Motor neuron (in vitro differentiated cells): ENCODE data around the gene NHS. TPM values are rescaled to one million over a fixed set of nuclear protein-coding genes. Genes with fewer than 3 reads are reported as not detected.
A peak's percentile ranks its signal among the peaks of the same experiment; 100 is the strongest.

Source experiments
- ATAC-seq, 8 experiments: fragments of 200-7000 bp; cut with Tn5 transposase; replicated peaks in 6 of 8; 2 replicates each; pipeline ENCODE4 v1.8.0; 2021; ENCODE audit warnings: mild to moderate bottlenecking in 8 of 8, moderate library complexity in 8 of 8
- H3K27ac ChIP-seq, 2 donors: fragments of 250-450 bp; sonication (Bioruptor Pico); 2 replicates each; pipeline ENCODE4 v1.9.0; 2021; ENCODE audit warnings: antibody characterized with exemption in 2 of 2, mild to moderate bottlenecking in 2 of 2, moderate library complexity in 1 of 2
- H3K4me1 ChIP-seq, 2 donors: fragments of 250-450 bp; sonication (Bioruptor Pico); replicated peaks in 1 of 2; 2 replicates each; pipeline ENCODE4 v1.6.1; 2021; ENCODE audit warnings: antibody characterized with exemption in 2 of 2, mild to moderate bottlenecking in 2 of 2, moderate library complexity in 1 of 2
- H3K4me3 ChIP-seq, 5 donors: fragments of 250-450 bp; sonication (Bioruptor Pico); 2 replicates each; pipeline ENCODE4 v1.9.0; 2021; ENCODE audit warnings: antibody characterized with exemption in 5 of 5, mild to moderate bottlenecking in 5 of 5, moderate library complexity in 4 of 5
- WGBS, 10 experiments: fragments of 450-650 bp; shearing (Covaris generic); methylation state at CpG; one replicate each; pipeline ENCODE4 v1.0.0; 2022; 5-methylcytosine and 5-hydroxymethylcytosine counted together
- in situ Hi-C, 9 experiments: fragments of 400-800 bp; cut with MboI; loops; one replicate each; pipeline ENCODE4 v1.15.0; 2021; ENCODE audit warnings: low sequenced_read_pairs in 9 of 9, low pct_unique_long_range_greater_than_20kb in 2 of 9; ENCODE audit not compliant: unreplicated experiment in 9 of 9
- total RNA-seq, 8 experiments: library from RNA; unstranded; fragments of 300-600 nt; gene quantifications; 2 replicates each; pipeline versions ENCODE4 v1.2.3 to v1.2.4, GENCODE V29; 2022

NHS gene
- total RNA-seq, 8 experiments from 2014 or later: 0.21 to 19.5 (median 7.0) TPM

- Histone ChIP-seq H3K4me3 (no peak overlapping the region), H3K27ac (no peak overlapping the region), H3K4me1 (peaks cover 0 to 4% of the 10 kb centered on the region in 2 donors)
- ATAC-seq: peak in 2 of 8 experiments; percentile 17 to 39
- in situ Hi-C loops: no loop called here
- 0 to 67% (median 20%) methylated on average over 1 of the region's 1 CpG; no CpG with 5 or more reads in 5 of the 10 experiments for WGBS, 10 experiments
Measured at GRCh38 chrX:17459661-17460060, 84.7 kb downstream of the NHS start.

- in situ Hi-C loops: no loop called here
- Histone ChIP-seq H3K4me1 (no peaks in the 10 kb centered on the region), H3K4me3 (no peak overlapping the region), H3K27ac (no peak overlapping the region)
- 31 to 80% (median 40%) methylated on average over 1 of the region's 1 CpG; no CpG with 5 or more reads in 7 of the 10 experiments for WGBS, 10 experiments
- no peak for ATAC-seq
Measured at GRCh38 chrX:17462881-17463280, 87.9 kb downstream of the NHS start.

- Histone ChIP-seq H3K4me3 (no peak overlapping the region), H3K27ac (no peak overlapping the region), H3K4me1 (no peaks in the 10 kb centered on the region)
- peak in 1 of 8 experiments; percentile 15 for ATAC-seq
- in situ Hi-C loops: no loop called here
Measured at GRCh38 chrX:17464194-17464593, 89.2 kb downstream of the NHS start.

GRCh38 chrX:17465201-17465600 is 90.2 kb downstream of the NHS start:
- H3K27ac ChIP-seq: no peak overlapping the region
- no peak overlapping the region for H3K4me3 ChIP-seq
- H3K4me1 ChIP-seq: no peaks in the 10 kb centered on the region
- peak in 1 of 8 experiments; percentile 20 for ATAC-seq
- WGBS, 10 experiments: 0 to 100% (median 72%) methylated on average over 1 to 2 of the region's 2 CpGs; no CpG with 5 or more reads in 5 of the 10 experiments
- in situ Hi-C loops: no loop called here

- peak in 3 of 8 experiments; percentile 59 to 87 (median 65) for ATAC-seq
- Histone ChIP-seq H3K27ac (no peak overlapping the region), H3K4me1 (no peaks in the 10 kb centered on the region), H3K4me3 (no peak overlapping the region)
- 0 to 57% (median 20%) methylated on average over 1 to 4 of the region's 4 CpGs; no CpG with 5 or more reads in 7 of the 10 experiments for WGBS, 10 experiments
- in situ Hi-C loops: no loop called here
Measured at GRCh38 chrX:17465802-17466201, 90.8 kb downstream of the NHS start.

- H3K4me3 ChIP-seq: no peak overlapping the region
- ATAC-seq: no peak
- H3K27ac ChIP-seq: no peak overlapping the region
- WGBS, 10 experiments: 0 to 100% (median 65%) methylated on average over 1 to 6 of the region's 6 CpGs; no CpG with 5 or more reads in 5 of the 10 experiments
- in situ Hi-C loops: no loop called here
- peaks cover 5 to 8% of the 10 kb centered on the region in 2 donors for H3K4me1 ChIP-seq
Measured at GRCh38 chrX:17470136-17470535, 95.1 kb downstream of the NHS start.

- 0 to 100% (median 83%) methylated on average over 1 to 2 of the region's 2 CpGs; no CpG with 5 or more reads in 3 of the 10 experiments for WGBS, 10 experiments
- Histone ChIP-seq H3K4me1 (peaks cover 12 to 18% of the 10 kb centered on the region in 2 donors), H3K27ac (no peak overlapping the region), H3K4me3 (no peak overlapping the region)
- ATAC-seq: no peak
- in situ Hi-C loops: no loop called here
Measured at GRCh38 chrX:17471121-17471520, 96.1 kb downstream of the NHS start.

GRCh38 chrX:17471861-17472260 is 96.9 kb downstream of the NHS start:
- H3K27ac ChIP-seq: no peak overlapping the region
- ATAC-seq: no peak
- H3K4me1 ChIP-seq: peaks cover 12 to 18% of the 10 kb centered on the region in 2 donors
- H3K4me3 ChIP-seq: no peak overlapping the region
- WGBS, 10 experiments: 40 to 56% methylated on average over 1 to 3 of the region's 3 CpGs; no CpG with 5 or more reads in 8 of the 10 experiments
- in situ Hi-C loops: no loop called here

GRCh38 chrX:17472424-17472823 is 97.4 kb downstream of the NHS start:
- H3K27ac ChIP-seq: no peak overlapping the region
- H3K4me3 ChIP-seq: no peak overlapping the region
- in situ Hi-C loops: no loop called here
- ATAC-seq: no peak
- WGBS, 10 experiments: 33 to 60% methylated on average over 1 of the region's 1 CpG; no CpG with 5 or more reads in 8 of the 10 experiments
- H3K4me1 ChIP-seq: peaks cover 12 to 18% of the 10 kb centered on the region in 2 donors

GRCh38 chrX:17473021-17473420 is 98.0 kb downstream of the NHS start:
- 43 to 100% (median 78%) methylated on average over 2 of the region's 2 CpGs; no CpG with 5 or more reads in 7 of the 10 experiments for WGBS, 10 experiments
- Histone ChIP-seq H3K4me3 (no peak overlapping the region), H3K27ac (no peak overlapping the region), H3K4me1 (peaks cover 12 to 18% of the 10 kb centered on the region in 2 donors)
- ATAC-seq: no peak
- in situ Hi-C loops: no loop called here

GRCh38 chrX:17474892-17475291 is 99.9 kb downstream of the NHS start:
- H3K4me1 ChIP-seq: peaks cover 12 to 18% of the 10 kb centered on the region in 2 donors
- H3K4me3 ChIP-seq: no peak overlapping the region
- WGBS, 10 experiments: 29 to 90% (median 60%) methylated on average over 1 to 2 of the region's 2 CpGs; no CpG with 5 or more reads in 5 of the 10 experiments
- in situ Hi-C loops: no loop called here
- peak overlapping the region in 1 of 2 donors; percentile 56 for H3K27ac ChIP-seq
- ATAC-seq: peak in 5 of 8 experiments; percentile 14 to 27 (median 24)

- 0 to 29% (median 15%) methylated on average over 2 to 3 of the region's 6 CpGs; no CpG with 5 or more reads in 6 of the 10 experiments for WGBS, 10 experiments
- Histone ChIP-seq H3K27ac (peak overlapping the region in 1 of 2 donors; percentile 56), H3K4me3 (no peak overlapping the region), H3K4me1 (peaks cover 12 to 18% of the 10 kb centered on the region in 2 donors)
- in situ Hi-C loops: no loop called here
- ATAC-seq: peak in 6 of 8 experiments; percentile 26 to 84 (median 54)
Measured at GRCh38 chrX:17475449-17476217, 100.6 kb downstream of the NHS start.

GRCh38 chrX:17476411-17476810 is 101.4 kb downstream of the NHS start:
- in situ Hi-C loops: no loop called here
- Histone ChIP-seq H3K27ac (no peak overlapping the region), H3K4me1 (peaks cover 12 to 18% of the 10 kb centered on the region in 2 donors), H3K4me3 (no peak overlapping the region)
- no peak for ATAC-seq
- WGBS, 10 experiments: 67 to 100% (median 83%) methylated on average over 1 of the region's 2 CpGs; no CpG with 5 or more reads in 7 of the 10 experiments
